HepG2 (cell line): ENCODE data around the gene CBY1. TPM values are rescaled to one million over a fixed set of nuclear protein-coding genes. Genes with fewer than 3 reads are reported as not detected.
A peak's percentile ranks its signal among the peaks of the same experiment; 100 is the strongest.

ENCODE experiments used
- FOXK1 ChIP-seq: sonication (generic); formaldehyde crosslinking; IDR thresholded peaks from 2 replicates; pipeline ENCODE4 v1.4.0; 2020; ENCODE audit warnings: low read depth, missing genetic modification reagents, borderline replicate concordance
- KDM5A ChIP-seq: fragments of 200-600 bp; sonication (generic); IDR thresholded peaks from 2 replicates; pipeline ENCODE4 v1.7.0; 2018; ENCODE audit warnings: antibody characterized with exemption, mild to moderate bottlenecking, low read length, borderline replicate concordance
- NFRKB ChIP-seq: fragments of 450-650 bp; IDR thresholded peaks from 2 replicates; pipeline ENCODE4 v1.6.1; 2017
- NR2F2 ChIP-seq: IDR thresholded peaks from 2 replicates; pipeline ENCODE4 v1.6.1; 2012; ENCODE audit warnings: low read depth, inconsistent platforms, borderline replicate concordance
- NRL ChIP-seq: sonication (generic); formaldehyde crosslinking; IDR thresholded peaks from 2 replicates; pipeline ENCODE4 v1.5.0; 2020; ENCODE audit warnings: missing genetic modification reagents, mild to moderate bottlenecking, moderate library complexity, borderline replicate concordance
- PRPF4 ChIP-seq: fragments of 200-400 bp; formaldehyde crosslinking; IDR thresholded peaks from 2 replicates; pipeline ENCODE4 v1.6.1; 2016; ENCODE audit warnings: low read length, low read depth; ENCODE audit not compliant: poor library complexity, severe bottlenecking
- RFX5 ChIP-seq: IDR thresholded peaks from 2 replicates; pipeline ENCODE4 v1.6.1; 2011; ENCODE audit warnings: low read depth, low read length, improper control_type of control experiment
- SALL1 ChIP-seq: sonication (generic); formaldehyde crosslinking; IDR thresholded peaks from 2 replicates; pipeline ENCODE4 v1.8.0; 2022; ENCODE audit warnings: mild to moderate bottlenecking, missing genetic modification reagents
- TCF7 ChIP-seq: sonication (generic); IDR thresholded peaks from 2 replicates; pipeline ENCODE4 v1.6.1; 2016; ENCODE audit warnings: antibody characterized with exemption, low read depth
- ZNF468 ChIP-seq: sonication (generic); formaldehyde crosslinking; IDR thresholded peaks from 2 replicates; pipeline ENCODE4 v1.8.0; 2022; ENCODE audit warnings: mild to moderate bottlenecking, moderate library complexity, missing genetic modification reagents
- ZNF549 ChIP-seq: sonication (generic); formaldehyde crosslinking; IDR thresholded peaks from 2 replicates; pipeline ENCODE4 v1.5.0; 2020; ENCODE audit warnings: missing genetic modification reagents
- ZNF773 ChIP-seq: sonication (generic); formaldehyde crosslinking; IDR thresholded peaks from 2 replicates; pipeline ENCODE4 v1.4.0; 2020; ENCODE audit warnings: missing genetic modification reagents, borderline replicate concordance
- ZNF781 ChIP-seq: sonication (generic); formaldehyde crosslinking; IDR thresholded peaks from 2 replicates; pipeline ENCODE4 v1.5.1; 2020; ENCODE audit warnings: borderline replicate concordance, mild to moderate bottlenecking, missing genetic modification reagents; ENCODE audit errors: not compliant biosample characterization
- polyA plus RNA-seq, 8 experiments: library from polyadenylated mRNA; depleted of rRNA in 3 of 8; stranded (reverse) in 7 of 8; unstranded in 1 of 8; fragments of >200 nt; fragmentation: Illumina TruSeq in 4 of 8; extraction: Trizol in 4 of 8; gene quantifications; 2 replicates each; pipeline versions ENCODE4 v1.2.1 to v1.2.3, GENCODE V29; 2011 to 2016; ENCODE audit warnings: low read depth in 4 of 8, missing spikeins in 1 of 8, mixed read lengths in 1 of 8; ENCODE audit not compliant: insufficient read depth in 1 of 8
- total RNA-seq, 5 experiments: library from RNA; depleted of rRNA; stranded (reverse); fragments of >200 nt; fragmentation: Illumina TruSeq; extraction: Trizol; gene quantifications; 2 replicates each; pipeline ENCODE4 v1.2.3, GENCODE V29; 2016; ENCODE audit warnings: low read depth in 1 of 5
- TF ChIP-seq, protein P1 (sequence below): sonication (generic); formaldehyde crosslinking; IDR thresholded peaks from 2 replicates; pipeline ENCODE4 v1.4.0; 2020; ENCODE audit warnings: mild to moderate bottlenecking, missing genetic modification reagents
- TF ChIP-seq, protein P2 (sequence below): sonication (generic); formaldehyde crosslinking; IDR thresholded peaks from 2 replicates; pipeline ENCODE4 v1.8.1; 2023; ENCODE audit warnings: mild to moderate bottlenecking, missing genetic modification reagents
- TF ChIP-seq, protein P3 (sequence below): IDR thresholded peaks from 2 replicates; pipeline ENCODE4 v1.6.1; 2012; ENCODE audit warnings: low read depth, low read length, improper control_type of control experiment
- TF ChIP-seq, protein P4 (sequence below): sonication (generic); formaldehyde crosslinking; IDR thresholded peaks from 2 replicates; pipeline ENCODE4 v1.8.0; 2022; ENCODE audit warnings: mild to moderate bottlenecking, missing genetic modification reagents, moderate library complexity
- TF ChIP-seq, protein P5 (sequence below): sonication (generic); formaldehyde crosslinking; IDR thresholded peaks from 2 replicates; pipeline ENCODE4 v1.5.1; 2020; ENCODE audit warnings: mild to moderate bottlenecking, missing genetic modification reagents, moderate library complexity
- TF ChIP-seq, protein P6 (sequence below): sonication (generic); formaldehyde crosslinking; IDR thresholded peaks from 2 replicates; pipeline ENCODE4 v1.5.0; 2020; ENCODE audit warnings: missing genetic modification reagents

CBY1 gene
- total and polyA plus RNA-seq, 2 of the 13 experiments (the other 11 are each of a cell fraction or from before 2014, with no cell fraction given), result 19.7 to 20.3 TPM

DNA sequence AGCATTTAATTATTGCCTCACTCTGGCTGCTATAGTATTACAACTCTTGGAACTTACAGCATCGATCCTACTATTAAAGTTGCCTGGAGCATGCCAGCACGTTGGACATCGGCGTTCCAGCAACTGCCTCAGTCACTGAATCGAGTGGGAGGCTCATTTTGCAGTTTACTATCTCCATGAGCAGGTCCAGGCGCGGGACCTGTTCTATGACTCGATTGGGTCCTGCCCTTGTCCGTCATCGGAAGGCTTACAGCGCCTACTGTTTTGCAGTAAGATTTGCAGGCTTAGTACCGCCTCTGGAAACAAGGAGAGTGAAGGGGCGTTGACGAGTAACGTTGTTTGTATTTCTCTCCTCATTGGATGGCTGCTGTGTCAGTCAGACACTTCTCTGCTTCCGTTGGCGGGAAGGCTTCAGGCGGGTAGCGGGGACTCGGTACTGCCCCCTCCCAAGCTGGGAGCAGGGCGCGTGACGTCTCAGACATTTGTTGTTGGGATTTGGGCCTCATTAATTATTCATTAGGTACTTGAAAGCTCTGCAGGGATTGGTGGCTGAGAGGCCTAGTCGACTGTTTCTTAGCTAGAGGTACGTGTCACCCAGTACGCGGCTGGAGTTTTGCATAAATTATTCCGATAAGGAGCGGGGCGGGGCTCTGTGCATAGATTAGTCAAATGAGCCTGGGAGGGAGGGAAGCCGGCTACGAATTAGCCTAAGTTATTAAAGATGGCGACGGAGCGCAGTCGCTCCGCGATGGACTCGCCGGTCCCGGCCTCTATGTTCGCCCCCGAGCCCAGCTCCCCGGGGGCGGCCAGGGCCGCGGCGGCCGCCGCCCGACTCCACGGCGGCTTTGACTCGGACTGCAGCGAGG is 49.0 kb downstream of the CBY1 start, which contains the start of gene GTPBP1 (continued):
- TF ChIP-seq ZNF549 (CRISPR knock-in tag) (no peak), NR2F2 (no peak), ZNF468 (CRISPR knock-in tag) (no peak), SALL1 (CRISPR knock-in tag) (peak; percentile 51; the same call in 1 of the 2 replicates), ZNF781 (CRISPR knock-in tag) (no peak), FOXK1 (CRISPR knock-in tag) (peak; percentile 90), PRPF4 (no peak), RFX5 (peak; percentile 90), NFRKB (no peak), KDM5A (no peak), TCF7 (no peak), NRL (no peak), ZNF773 (CRISPR knock-in tag) (no peak)
- TF ChIP-seq, protein P1, sequence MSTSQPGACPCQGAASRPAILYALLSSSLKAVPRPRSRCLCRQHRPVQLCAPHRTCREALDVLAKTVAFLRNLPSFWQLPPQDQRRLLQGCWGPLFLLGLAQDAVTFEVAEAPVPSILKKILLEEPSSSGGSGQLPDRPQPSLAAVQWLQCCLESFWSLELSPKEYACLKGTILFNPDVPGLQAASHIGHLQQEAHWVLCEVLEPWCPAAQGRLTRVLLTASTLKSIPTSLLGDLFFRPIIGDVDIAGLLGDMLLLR (CRISPR knock-in tag), result no peak
- TF ChIP-seq, protein P2, sequence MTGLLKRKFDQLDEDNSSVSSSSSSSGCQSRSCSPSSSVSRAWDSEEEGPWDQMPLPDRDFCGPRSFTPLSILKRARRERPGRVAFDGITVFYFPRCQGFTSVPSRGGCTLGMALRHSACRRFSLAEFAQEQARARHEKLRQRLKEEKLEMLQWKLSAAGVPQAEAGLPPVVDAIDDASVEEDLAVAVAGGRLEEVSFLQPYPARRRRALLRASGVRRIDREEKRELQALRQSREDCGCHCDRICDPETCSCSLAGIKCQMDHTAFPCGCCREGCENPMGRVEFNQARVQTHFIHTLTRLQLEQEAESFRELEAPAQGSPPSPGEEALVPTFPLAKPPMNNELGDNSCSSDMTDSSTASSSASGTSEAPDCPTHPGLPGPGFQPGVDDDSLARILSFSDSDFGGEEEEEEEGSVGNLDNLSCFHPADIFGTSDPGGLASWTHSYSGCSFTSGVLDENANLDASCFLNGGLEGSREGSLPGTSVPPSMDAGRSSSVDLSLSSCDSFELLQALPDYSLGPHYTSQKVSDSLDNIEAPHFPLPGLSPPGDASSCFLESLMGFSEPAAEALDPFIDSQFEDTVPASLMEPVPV (CRISPR knock-in tag), result no peak
- TF ChIP-seq, protein P3, sequence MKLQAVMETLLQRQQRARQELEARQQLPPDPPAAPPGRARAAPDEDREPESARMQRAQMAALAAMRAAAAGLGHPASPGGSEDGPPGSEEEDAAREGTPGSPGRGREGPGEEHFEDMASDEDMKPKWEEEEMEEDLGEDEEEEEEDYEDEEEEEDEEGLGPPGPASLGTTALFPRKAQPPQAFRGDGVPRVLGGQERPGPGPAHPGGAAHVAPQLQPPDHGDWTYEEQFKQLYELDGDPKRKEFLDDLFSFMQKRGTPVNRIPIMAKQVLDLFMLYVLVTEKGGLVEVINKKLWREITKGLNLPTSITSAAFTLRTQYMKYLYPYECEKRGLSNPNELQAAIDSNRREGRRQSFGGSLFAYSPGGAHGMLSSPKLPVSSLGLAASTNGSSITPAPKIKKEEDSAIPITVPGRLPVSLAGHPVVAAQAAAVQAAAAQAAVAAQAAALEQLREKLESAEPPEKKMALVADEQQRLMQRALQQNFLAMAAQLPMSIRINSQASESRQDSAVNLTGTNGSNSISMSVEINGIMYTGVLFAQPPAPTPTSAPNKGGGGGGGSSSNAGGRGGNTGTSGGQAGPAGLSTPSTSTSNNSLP, result peak; percentile 33; the same call in 1 of the 2 replicates
- TF ChIP-seq, protein P4, sequence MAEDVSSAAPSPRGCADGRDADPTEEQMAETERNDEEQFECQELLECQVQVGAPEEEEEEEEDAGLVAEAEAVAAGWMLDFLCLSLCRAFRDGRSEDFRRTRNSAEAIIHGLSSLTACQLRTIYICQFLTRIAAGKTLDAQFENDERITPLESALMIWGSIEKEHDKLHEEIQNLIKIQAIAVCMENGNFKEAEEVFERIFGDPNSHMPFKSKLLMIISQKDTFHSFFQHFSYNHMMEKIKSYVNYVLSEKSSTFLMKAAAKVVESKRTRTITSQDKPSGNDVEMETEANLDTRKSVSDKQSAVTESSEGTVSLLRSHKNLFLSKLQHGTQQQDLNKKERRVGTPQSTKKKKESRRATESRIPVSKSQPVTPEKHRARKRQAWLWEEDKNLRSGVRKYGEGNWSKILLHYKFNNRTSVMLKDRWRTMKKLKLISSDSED (CRISPR knock-in tag), result no peak
- TF ChIP-seq, protein P5, sequence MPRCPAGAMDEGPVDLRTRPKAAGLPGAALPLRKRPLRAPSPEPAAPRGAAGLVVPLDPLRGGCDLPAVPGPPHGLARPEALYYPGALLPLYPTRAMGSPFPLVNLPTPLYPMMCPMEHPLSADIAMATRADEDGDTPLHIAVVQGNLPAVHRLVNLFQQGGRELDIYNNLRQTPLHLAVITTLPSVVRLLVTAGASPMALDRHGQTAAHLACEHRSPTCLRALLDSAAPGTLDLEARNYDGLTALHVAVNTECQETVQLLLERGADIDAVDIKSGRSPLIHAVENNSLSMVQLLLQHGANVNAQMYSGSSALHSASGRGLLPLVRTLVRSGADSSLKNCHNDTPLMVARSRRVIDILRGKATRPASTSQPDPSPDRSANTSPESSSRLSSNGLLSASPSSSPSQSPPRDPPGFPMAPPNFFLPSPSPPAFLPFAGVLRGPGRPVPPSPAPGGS, result no peak
- TF ChIP-seq, protein P6, sequence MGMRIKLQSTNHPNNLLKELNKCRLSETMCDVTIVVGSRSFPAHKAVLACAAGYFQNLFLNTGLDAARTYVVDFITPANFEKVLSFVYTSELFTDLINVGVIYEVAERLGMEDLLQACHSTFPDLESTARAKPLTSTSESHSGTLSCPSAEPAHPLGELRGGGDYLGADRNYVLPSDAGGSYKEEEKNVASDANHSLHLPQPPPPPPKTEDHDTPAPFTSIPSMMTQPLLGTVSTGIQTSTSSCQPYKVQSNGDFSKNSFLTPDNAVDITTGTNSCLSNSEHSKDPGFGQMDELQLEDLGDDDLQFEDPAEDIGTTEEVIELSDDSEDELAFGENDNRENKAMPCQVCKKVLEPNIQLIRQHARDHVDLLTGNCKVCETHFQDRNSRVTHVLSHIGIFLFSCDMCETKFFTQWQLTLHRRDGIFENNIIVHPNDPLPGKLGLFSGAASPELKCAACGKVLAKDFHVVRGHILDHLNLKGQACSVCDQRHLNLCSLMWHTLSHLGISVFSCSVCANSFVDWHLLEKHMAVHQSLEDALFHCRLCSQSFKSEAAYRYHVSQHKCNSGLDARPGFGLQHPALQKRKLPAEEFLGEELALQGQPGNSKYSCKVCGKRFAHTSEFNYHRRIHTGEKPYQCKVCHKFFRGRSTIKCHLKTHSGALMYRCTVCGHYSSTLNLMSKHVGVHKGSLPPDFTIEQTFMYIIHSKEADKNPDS (CRISPR knock-in tag), result no peak
